ENCODE results near the gene PRKX. TPM values are rescaled to one million over a fixed set of nuclear protein-coding genes. Genes with fewer than 3 reads are reported as not detected.
A peak's percentile ranks its signal among the peaks of the same experiment; 100 is the strongest.
"Not testable (repeated sequence)": the region's sequence is repeated elsewhere in the genome, so short reads cannot be mapped to it uniquely, and the experiment has no call there.

The PRKX gene
- total RNA-seq, 1 donor from 2014 or later = 22.8 TPM

DNA sequence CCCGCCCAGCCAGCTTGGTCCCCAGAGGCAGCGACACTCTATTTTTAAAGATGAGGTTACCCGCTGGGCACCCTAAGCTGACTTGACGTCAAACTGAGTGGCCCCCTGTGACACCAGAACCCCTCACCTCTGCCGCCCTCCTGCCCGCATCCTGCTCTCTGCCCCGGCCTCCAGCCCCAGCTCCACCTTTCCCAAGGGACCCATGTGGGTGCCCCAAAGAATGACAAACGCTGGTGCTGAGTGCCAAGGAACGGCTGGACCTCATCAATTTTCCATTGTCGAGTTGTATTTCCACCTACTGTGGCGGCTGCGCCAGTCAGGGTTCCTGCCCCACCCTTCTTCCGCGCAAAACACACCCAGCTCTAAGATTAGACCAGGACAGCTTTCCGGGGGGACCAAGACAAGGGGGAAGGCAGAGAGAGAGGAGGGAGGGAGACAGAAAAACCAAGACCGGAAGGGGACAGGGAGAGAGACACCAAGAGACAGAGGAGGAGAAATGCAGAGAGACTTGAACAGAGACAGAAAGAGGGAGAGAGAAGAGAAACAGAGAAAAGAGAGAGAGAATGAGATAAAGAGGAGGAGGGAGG is 2.0 kb downstream of the PRKX start:
- DNase-seq (ENCODE audit: low read depth in 2 of 2) = peak in 1 of 2 donors; percentile 3

DNA sequence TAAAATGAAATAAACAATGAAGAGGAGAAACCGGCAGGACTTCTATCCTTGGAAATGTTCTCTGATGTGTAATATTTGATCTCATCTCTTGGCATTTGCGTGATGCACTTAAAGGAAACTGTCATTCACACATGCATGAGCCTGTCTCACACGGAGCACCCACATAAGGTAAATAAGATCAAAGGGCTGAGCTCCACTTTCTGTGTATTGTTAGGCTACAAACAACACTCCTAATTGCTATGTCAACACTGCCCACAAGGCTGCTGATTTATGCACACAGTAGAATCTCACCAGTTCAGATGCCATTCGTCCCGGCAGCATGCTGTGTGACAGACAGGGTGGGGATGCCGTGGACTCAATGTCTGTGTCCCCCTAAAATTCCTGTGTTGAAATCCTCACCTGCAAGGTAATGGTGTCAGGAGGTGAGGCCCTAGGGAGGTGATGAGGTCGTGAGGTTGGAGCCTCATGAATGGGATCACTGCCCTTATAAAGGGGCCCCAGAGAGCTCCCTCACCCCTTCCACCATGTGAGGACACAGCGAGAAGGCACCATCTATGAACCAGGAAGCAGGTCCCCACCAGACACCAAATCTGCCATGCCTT is 5.7 kb downstream of the PRKX start:
- DNase-seq (ENCODE audit: low read depth in 2 of 2) = not testable (repeated sequence)

DNA sequence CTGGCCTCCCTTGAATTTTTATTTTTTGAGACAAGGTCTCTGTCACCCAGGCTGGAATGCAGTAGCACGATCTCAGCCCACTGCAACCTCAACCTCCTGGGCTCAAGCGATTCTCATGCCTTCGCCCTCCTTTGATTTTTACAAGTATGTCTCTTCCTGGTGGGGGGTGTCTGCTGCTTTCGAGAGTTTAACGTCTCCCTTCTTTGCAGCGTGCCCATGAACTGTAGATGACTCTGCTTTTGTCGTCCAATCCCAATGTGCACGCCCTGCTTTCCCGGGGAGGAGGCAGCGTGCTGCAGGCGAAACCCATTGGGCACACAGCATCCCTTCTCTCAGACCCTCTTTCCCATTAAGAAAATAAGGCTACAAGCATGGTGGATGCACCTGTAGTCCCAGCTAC is 7.0 kb downstream of the PRKX start:
- DNase-seq (ENCODE audit: low read depth in 2 of 2) = no peak

DNA sequence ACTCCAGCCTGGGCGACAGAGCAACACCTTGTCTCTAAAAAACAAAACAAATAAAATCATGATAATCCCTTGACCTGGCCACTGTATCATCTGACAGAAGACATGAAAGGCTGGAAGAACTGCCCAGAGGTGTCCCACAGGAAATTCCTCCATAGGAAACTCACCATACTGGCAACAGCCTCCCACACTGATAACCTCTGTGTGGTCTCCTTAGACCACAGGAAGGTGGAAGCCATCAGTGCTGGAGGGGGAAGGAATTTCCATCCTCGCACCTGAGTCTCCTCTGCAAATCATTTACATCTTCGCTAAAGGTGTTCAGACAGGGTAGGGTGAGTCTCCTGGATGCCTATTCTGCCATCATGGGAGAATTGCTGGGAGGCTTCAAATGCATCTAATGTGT is 10.2 kb downstream of the PRKX start:
- not testable (repeated sequence) for DNase-seq (ENCODE audit: low read depth in 2 of 2)

DNA sequence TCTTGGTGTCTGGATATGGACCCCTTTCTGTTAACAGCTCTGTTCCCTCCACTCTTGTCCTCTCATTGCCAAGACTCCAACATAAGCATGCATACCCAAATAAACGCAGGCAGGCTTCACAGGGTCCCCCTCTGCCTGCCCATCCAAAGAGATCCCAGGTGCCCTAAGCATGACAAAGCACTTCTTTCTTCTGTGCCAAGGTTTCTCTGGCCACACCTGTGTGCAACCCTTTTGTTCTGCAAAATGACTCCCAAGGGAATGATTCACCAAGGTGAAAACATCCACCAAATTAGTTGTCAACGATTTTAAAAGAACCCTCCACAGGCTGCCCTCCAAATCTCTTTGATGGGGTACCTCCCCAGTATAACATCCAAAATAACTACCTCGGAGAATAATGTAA is 11.4 kb downstream of the PRKX start:
- not testable (repeated sequence) for DNase-seq (ENCODE audit: low read depth in 2 of 2)

DNA sequence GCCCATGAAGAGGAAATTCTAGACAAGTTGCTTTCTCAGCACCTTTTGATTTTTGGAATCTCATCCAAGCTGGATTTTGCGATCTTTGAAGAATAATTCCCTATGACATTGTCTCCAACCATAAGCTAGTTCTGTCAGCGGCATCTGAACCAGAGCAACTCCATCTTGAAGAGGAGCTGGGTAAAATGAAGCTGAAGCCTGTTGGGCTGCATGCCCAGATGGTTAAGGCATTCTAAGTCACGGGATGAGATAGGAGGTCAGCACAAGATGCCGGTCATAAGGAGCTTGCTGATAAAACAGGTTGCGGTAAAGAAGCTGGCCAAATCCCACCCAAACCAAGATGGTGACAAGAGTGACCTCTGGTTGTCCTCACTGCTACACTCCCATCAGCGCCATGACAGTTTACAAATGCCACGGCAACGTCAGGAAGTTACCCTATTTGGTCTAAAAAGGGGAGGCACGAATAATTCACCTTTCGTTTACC is 12.0 kb downstream of the PRKX start:
- not testable (repeated sequence) for DNase-seq (ENCODE audit: low read depth in 2 of 2)

DNA sequence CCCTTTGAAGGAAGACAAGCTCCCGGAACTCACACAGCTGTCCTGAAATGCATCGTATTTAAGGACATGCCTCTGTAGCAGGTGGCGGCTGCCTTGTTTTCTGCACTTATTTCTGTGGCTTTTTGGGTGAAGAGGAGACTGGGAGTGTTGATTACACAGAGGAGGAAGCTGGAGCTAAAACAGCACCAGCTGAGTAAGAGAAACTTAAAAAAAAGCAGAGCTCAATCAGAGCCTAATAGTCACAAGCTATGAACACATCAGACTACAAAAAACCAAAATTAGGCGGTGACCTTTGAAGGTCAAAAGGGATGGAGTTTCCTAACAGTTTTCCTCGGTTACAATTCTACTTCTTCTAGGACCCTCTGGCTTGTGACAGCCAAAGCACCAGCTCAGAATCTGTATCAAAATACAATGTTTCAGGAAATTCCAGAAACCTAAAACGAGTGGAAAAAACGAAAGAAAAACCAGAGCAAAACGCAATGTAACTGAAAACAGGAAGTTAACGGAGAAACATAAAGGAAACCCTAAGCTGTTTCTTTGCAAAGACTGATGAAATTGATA is 13.5 kb downstream of the PRKX start:
- DNase-seq (ENCODE audit: low read depth in 2 of 2) = peak; percentile 17 to 55

DNA sequence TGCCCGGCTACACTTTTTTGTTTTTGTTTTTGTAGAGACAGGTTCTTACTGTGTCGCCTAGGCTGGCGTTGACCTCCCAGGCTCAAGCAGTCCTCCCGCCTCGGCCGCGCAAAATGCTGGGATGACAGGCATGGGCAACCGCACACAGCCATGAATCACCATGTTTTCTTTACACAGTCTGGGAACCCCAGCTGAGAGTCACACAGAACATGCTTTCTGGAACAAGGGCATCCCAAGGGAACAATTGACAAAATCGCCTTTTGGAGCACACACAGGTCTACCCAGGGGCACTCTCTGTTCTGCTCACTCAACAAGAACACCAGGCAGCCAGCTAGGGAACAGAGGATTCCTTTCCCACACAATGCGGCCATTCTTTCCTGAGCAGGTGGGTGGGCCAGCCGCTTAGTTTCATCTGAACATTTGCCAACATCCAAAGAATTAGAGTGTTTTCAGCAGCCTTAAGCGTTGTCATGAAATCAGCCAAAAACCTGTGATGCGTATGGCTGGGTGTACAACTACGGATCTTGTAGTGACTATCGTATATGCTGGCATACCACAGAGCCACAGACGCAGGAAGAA is 15.7 kb downstream of the PRKX start:
- DNase-seq (ENCODE audit: low read depth in 2 of 2) = peak in 1 of 2 donors; percentile 51

DNA sequence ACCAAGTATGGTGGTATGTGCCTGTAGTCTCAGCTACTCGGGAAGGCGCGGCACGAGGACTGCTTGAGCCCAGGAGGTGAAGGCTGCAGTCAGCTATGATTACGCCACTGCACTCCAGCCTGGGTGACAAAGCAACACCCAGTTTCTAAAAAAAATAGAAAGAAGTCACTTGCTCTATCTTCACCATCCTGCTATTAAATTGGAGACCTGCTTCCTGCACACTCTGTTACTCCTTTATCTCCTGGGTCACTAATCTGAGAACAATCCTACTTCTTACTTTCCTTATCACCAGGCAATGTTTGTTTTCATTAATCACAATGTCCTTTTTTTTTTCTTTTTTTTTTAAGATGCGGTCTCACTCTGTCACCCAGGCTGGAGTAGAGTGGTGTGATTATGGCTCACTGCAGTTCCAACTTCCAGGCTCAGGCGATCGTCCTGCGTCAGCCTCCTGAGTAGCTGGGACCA is 16.2 kb downstream of the PRKX start:
- DNase-seq (ENCODE audit: low read depth in 2 of 2) = no peak

DNA sequence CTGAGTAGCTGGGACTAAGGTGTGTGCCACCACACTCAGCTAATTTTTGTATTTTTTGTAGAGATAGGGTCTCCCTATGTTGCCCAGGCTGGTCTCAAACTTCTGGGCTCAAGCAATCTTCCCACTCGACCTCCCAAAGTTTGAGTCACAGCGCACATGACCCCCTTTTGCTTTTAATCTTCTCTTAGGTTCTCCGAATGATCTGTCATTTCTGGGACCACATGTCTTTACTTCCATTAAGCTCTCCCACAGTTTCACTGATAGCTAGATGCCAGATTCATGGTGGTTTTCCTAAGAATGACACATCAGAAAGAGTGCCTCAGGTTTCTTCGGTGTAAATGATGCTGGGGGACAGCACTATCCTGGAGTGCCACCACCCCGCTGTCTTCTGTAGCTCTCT is 17.9 kb downstream of the PRKX start:
- DNase-seq (ENCODE audit: low read depth in 2 of 2) = no peak

DNA sequence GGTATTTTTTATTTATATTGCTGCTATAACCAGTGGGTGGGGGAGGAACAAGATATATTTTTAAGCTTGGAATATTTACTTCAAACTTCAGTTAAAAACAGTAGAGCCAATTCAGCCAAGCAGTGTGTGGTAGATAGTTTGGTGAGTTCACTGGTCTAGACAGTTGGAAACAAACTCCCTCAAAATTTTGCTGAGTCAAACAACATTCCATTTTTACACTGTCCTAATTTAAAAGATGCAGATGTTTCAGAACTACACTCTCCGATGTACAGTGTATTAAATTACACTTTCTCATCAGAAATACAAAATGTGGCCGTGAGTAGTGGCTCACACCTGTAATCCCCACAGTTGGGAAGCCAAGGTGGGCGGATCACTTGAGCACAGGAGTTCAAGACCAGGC is 23.3 kb downstream of the PRKX start:
- DNase-seq (ENCODE audit: low read depth in 2 of 2) = no peak

DNA sequence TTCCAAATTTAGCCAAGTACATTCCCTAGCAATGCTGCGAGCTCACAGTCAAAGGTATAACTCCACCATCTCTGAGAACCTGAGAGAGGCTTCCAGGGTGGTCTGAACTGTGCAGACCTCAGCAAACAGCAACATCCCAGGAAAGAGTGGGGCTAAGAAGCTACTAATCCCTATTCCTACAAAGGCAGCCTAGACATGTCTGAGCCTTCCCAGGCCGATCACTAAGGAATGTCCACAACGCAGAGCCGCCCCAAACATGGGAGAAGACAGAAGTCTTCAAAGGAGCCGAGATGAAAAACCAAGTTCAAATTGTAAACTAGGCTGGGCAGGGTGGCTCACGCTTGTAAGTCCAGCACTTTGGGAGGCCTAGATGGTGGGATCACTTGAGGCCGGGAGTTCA is 30.2 kb downstream of the PRKX start:
- not testable (repeated sequence) for DNase-seq (ENCODE audit: low read depth in 2 of 2)

DNA sequence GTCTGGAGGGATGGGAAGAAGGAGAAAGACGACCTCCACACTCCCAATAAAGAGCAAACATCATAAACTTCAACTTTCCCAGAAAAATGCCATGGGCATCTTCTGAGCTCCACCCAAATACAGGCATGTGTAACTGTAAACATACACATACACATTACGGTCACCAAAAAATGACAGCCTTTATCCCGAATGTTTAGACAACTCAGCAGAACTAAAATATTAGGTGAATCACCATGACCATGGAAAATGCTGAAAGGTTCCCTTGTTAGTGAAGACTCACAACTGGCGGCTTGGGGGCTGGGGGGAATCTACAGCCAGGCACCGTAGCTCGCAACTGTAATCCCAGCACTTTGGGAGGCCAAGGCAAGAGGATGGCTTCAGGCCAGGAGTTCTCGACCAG is 33.0 kb downstream of the PRKX start:
- DNase-seq (ENCODE audit: low read depth in 2 of 2) = no peak

DNA sequence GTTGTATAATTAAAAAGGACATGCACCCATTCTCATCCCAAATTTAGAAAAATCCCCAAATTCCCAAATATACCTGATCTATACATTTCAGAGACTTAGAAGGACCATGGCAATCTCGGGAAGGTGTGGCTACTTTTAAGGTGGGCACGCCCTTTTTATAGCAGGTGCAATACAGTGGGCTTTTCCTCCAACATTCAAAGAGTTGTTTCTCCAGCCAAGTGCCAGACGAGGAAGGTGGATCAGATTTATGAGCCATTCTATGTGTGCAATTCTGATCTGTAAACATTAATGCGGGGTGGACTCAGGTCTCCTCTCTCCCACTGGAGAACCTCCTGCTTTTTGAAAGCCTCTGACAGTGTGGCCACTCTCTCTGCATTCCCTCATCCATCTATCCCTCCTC is 33.8 kb downstream of the PRKX start:
- DNase-seq (ENCODE audit: low read depth in 2 of 2) = no peak

DNA sequence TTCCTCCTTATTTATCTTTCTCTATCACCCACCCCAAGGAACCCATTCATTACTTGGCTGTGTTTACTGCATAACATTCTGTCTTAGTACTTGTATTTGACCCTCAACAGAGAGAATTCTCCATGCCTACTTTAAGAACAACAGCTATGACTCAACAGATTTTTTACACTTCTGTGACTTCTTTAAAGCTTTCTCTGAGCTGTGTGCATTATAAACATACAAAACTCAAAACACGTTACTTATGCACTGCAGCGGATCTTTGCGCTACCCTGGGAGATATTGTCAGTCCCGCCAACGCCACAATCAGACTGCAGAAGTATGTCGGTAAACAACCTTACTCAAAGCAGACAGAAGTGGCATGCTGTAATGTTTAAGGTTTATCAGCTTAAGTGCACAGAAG is 35.1 kb downstream of the PRKX start:
- DNase-seq (ENCODE audit: low read depth in 2 of 2) = no peak

DNA sequence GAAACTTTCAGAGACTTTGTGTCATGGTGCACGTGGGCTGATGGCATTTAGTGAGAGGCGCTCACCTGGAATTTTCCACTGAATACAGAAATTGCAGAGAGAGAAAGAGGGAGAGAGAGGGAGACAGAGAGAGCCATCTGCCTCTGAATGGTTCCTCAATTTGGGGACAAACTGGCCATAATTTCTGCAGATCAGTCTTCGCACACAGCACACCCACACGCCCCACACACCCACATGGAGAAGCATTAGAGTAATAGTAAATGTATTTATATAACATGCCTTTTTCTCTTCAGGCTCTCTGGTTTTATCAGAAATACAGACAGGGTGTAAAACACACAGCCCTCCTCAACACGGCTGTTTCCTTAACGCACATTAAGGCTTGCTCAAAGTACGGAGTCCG is 38.6 kb downstream of the PRKX start:
- DNase-seq (ENCODE audit: low read depth in 2 of 2) = no peak

DNA sequence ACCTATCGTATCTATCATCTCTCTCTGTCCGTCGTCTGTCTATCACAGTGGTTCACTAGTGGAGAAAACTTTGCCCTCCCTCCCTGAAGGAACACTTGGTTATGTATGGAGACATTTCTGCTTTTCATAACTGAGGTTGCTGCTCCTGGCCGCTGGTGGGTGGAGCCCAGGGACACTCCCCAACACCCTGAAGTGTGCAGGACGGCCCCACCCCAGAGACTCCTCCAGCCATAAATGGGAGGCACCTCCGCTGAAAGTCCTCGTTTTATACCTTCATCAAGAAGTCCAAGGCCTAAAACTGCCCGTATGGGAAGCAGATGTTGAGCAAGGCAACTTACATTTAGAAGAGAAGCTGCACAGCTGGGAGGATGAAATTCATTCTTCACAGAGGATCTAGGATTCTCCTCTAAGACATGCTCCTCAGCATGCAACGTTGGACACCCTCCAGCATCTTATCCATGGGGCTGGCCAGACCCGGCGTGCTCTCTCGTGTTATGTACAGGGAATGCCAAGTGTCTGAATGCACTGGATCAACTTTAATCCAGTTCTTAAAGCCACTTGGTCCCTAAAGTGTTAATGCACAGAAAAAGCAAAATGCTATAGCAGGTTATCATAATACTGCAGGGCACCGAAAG is 43.5 kb downstream of the PRKX start:
- no peak for DNase-seq (ENCODE audit: low read depth in 2 of 2)

DNA sequence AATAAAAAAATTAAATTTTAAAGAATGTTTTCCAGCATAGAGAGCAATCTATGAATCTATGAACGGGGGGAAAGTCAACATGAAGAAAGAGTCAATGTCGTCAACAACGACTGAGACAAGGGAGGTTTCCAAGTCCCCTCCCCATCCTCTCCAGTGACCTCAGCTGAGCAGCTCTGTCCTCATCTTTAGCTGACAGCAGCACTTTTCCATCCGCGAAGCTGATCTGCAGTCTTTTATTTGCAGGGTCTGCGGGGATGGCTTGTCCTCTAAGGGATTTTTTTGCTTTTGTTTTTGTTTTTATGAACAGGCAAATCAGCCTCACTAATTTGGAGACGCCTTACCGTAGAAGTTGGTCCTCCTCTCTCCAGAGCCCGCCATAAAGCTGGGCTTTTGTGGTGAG is 46.5 kb downstream of the PRKX start:
- DNase-seq (ENCODE audit: low read depth in 2 of 2) = no peak

DNA sequence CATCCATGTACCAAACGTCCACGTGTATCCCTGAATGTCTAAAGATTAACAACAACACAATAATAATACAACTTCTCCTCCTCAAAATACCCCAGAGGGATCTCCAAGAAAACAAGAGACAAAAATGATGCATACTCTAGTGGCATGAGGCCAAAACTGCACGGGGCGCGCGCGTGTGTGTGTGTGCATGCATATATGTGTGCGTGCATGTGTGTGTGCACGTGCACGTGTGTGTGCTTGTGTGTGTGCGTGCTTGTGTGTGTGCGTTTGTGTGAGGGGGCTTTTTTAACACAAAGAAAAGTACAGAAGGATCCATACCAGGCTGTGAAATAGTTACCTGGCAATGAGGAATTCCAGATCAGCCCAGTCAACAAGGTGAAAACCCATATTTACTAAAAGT is 48.5 kb downstream of the PRKX start:
- no peak for DNase-seq (ENCODE audit: low read depth in 2 of 2)

DNA sequence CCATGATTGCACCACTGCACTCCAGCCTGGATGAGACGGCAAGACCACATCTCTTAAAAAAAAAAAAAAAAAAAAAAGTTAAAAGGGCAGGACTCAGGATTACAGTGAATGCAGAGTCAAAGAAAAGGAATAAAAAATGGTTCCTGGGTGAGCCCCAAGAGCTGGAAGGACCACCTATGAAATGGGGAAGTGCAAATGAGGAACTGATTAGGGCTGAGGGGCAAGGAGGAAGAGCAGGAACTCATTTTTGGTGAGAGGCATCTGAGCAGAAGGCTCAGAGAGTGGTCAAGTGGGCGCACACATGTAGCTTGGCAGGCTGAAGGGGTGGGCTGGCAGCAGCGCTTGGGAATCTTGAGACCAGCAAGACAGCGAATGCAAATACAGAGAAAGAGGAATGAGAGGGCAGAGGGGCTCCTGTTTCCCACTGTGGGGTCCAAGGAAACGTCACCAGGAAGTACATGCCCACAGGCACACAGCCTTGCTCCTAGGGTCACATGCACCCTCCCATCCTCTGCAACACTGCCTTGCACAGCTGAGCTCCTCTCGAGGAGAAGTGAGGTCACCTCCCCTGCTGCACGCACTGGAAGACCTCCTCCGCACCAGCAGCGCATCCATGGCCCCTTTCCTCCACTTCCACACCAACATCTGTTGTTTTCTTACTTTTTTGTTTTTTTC is 49.7 kb downstream of the PRKX start:
- not testable (repeated sequence) for DNase-seq (ENCODE audit: low read depth in 2 of 2)

DNA sequence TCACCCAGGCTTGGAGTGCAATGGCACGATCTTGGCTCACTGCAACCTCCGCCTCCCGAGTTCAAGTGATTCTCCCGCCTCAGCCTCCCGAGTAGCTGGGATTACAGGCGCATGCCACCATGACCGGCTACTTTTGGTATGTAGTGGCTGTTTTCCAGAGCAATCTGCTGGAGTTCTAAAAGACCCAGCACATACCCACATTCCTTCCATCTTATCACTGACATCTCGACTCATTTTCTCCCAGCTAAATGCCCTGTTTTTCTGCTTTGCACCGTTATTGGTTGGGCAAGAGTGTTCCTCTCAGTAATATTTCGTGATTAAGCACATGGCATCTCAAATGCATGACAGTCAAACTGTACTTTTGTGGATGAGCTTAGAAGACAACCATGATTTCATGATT is 53.7 kb downstream of the PRKX start:
- DNase-seq (ENCODE audit: low read depth in 2 of 2) = no peak

DNA sequence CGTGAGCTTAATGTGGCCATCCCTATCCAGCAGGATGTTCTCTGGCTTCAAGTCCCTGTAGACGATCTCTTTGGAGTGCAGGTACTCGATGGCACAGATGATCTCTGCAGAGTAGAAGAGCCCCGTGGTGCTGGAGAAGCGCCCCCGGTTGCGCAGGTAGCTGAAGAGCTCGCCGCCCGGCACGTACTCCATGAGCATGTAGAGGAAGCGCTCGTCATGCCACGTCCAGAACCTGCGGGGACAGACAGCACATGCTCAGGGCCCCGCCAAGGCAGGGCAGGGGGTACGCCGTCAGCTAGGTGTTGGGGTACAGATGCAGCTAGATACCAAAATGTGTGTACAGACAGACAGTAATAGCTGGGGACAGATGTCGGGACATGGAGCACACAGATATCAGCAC is 58.3 kb downstream of the PRKX start:
- no peak for DNase-seq (ENCODE audit: low read depth in 2 of 2)

Measured in lung microvascular endothelial cell (primary cell).